ENCODE data around the gene PLEKHA6. TPM values are rescaled to one million over a fixed set of nuclear protein-coding genes. Genes with fewer than 3 reads are reported as not detected.

PLEKHA6 gene
- total and polyA plus RNA-seq, 10 donors, result 0.47 to 6.5 (median 2.7) TPM

DNA sequence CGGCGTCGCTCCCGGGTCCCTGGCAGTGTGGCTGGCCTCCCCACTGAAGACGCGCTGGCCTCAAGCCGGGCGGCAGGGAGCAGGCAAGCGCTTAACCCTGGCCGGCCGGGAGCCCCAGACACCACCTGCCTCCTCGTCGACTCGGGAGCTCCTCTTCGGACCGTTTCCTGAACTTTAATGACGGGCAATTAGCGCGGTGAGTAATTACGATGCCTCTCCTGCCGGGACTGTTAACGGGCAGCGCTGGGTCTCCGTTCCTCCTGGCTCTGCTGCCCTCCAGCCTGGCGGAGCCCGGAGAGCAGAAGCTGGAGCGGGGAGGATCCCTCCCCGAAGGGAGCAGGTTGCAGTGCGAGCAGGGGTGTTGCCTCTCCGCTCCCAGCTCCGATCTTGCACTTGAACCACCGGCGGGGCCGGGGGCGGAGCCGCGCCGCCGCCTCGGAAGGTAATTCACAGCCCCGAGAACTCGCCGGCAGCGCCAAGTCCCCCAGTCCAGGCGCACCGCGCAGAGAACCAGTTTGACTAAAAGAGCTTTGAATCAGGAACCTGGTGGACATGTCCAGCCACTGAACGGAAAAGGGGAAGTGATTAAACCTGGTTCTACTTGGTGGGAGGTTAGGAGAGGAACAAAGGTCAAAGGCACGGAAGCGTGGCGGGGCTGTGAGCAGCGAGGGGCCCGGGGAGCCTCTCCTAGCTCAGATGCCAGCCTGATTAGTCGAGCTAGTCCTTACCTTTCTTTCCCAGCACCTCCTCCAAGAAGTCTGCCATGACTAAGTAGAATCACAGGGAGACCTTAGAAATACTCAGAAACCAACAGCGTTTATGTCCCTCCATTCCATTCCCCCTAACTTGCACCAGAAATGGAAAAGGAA is 18.3 kb upstream of the PLEKHA6 start:
- intact Hi-C loops (cut with DNase I; ENCODE audit: low total_unique reads), result no loop called here
- H3K4me3 ChIP-seq, result peak overlapping the region; percentile 34 to 72 (median 39)
- no peak for TF ChIP-seq POLR2AphosphoS5 (IDR thresholded peaks at IDR 0.05)
- TF ChIP-seq, protein P1, sequence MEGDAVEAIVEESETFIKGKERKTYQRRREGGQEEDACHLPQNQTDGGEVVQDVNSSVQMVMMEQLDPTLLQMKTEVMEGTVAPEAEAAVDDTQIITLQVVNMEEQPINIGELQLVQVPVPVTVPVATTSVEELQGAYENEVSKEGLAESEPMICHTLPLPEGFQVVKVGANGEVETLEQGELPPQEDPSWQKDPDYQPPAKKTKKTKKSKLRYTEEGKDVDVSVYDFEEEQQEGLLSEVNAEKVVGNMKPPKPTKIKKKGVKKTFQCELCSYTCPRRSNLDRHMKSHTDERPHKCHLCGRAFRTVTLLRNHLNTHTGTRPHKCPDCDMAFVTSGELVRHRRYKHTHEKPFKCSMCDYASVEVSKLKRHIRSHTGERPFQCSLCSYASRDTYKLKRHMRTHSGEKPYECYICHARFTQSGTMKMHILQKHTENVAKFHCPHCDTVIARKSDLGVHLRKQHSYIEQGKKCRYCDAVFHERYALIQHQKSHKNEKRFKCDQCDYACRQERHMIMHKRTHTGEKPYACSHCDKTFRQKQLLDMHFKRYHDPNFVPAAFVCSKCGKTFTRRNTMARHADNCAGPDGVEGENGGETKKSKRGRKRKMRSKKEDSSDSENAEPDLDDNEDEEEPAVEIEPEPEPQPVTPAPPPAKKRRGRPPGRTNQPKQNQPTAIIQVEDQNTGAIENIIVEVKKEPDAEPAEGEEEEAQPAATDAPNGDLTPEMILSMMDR (IDR thresholded peaks at IDR 0.05 in 8 of 11, conservative IDR thresholded peaks at IDR 0.05 in 3 of 11), result no peak
- H3K4me1 ChIP-seq, result peaks cover 0 to 34% (median 17%) of the 10 kb centered on the region in 6 donors
- DNase-seq, result peak; percentile 85
- WGBS, 5 donors, result 1 to 2% (median 2%) methylated on average over 26 to 55 of the region's 55 CpGs
- H3K9me3 ChIP-seq, result no peaks in the 10 kb centered on the region
- H3K27me3 ChIP-seq (replicated peaks in 1 of 7), result peaks cover 0 to 83% (median 27%) of the 10 kb centered on the region in 7 donors
- no peaks in the 10 kb centered on the region for H3K36me3 ChIP-seq
- no peak overlapping the region for H3K27ac ChIP-seq

DNA sequence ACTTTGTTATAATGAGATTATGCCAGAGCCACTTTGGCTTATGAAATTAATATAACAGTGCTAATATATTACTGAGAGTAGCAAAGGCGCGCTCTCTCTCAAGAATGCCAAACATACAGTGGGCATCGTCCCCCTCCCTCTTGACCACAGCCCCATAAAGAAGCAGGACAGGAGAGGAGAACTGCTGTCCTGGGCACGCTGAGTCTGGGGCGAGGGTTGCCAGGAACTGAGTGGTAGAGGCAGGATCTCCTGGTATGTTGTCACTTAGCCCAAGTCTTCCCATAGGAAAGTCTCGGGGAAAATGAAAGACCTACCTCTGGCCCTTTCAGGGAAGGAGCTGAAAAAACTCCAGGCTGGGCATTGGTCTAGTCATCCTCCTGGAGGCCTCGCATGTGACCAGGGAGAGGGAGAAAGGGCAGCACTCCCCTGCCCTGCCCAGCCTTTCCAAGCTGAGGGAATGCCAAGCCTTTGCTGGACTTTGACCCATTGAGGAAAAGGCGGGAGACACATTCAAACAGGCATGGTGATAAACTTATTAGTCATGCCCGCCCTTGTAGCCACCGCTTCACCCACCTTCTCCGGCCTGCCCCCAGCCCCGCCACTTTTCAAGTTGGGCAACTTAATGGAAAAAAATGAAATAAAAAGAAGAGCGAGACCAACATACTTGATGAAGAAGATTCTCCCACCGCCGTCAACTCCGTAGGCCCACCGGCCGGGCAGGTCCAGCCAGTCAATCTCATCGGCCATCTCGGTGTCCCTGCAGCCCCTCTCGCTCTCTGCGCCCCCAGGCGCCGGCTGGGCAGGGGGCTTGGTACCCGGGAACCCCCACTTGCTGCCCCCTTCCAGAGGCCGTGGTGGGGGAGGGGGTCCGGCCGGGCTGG is 17.4 kb upstream of the PLEKHA6 start:
- no peak for DNase-seq
- Histone ChIP-seq H3K9me3 (no peaks in the 10 kb centered on the region), H3K4me1 (peaks cover 0 to 28% (median 16%) of the 10 kb centered on the region in 6 donors), H3K36me3 (no peaks in the 10 kb centered on the region), H3K4me3 (peak overlapping the region in 7 of 8 donors; percentile 35 to 72 (median 39)), H3K27me3 (replicated peaks in 1 of 7) (peaks cover 0 to 78% (median 27%) of the 10 kb centered on the region in 7 donors), H3K27ac (no peak overlapping the region)
- TF ChIP-seq, protein P1 (IDR thresholded peaks at IDR 0.05 in 8 of 11, conservative IDR thresholded peaks at IDR 0.05 in 3 of 11), result no peak
- TF ChIP-seq POLR2AphosphoS5 (IDR thresholded peaks at IDR 0.05) (no peak), POLR2A (IDR thresholded peaks at IDR 0.05) (no peak)
- 73 to 78% (median 76%) methylated on average over 25 to 28 of the region's 28 CpGs for WGBS, 5 donors
- intact Hi-C loops (cut with DNase I; ENCODE audit: low total_unique reads), result no loop called here

DNA sequence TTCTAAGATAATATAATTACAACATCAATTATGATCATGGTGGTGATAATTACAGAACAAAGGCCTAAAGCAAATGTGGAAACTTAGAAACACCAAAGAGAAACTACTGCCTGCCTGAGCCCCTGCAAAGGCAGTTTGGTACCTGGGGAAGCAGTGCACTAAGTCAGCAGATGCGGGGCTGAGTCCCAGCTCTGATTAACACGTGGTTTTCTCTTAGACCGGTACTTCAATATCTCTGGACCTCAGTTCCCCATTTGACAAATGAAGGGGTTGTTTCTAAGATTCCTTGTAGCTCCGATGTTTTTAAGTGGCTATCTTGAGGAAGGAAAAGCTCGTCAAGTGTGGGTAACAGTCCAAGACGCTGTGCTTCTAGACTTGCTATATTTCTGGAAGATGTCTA is 16.7 kb upstream of the PLEKHA6 start:
- Histone ChIP-seq H3K27ac (no peak overlapping the region), H3K27me3 (replicated peaks in 1 of 7) (peaks cover 0 to 77% (median 27%) of the 10 kb centered on the region in 7 donors), H3K36me3 (no peaks in the 10 kb centered on the region), H3K4me3 (no peak overlapping the region), H3K9me3 (no peaks in the 10 kb centered on the region), H3K4me1 (peaks cover 0 to 27% (median 15%) of the 10 kb centered on the region in 6 donors)
- WGBS, 5 donors, result 23 to 56% (median 46%) methylated on average over 6 of the region's 6 CpGs
- TF ChIP-seq, protein P1 (IDR thresholded peaks at IDR 0.05 in 8 of 11, conservative IDR thresholded peaks at IDR 0.05 in 3 of 11), result no peak
- TF ChIP-seq POLR2AphosphoS5 (IDR thresholded peaks at IDR 0.05) (no peak), POLR2A (IDR thresholded peaks at IDR 0.05) (no peak)
- intact Hi-C loops (cut with DNase I; ENCODE audit: low total_unique reads), result no loop called here
- DNase-seq, result no peak
